Tibial artery (tissue), 4 donors: ENCODE data around the gene C2orf42.
"Not testable (repeated sequence)": the region's sequence is repeated elsewhere in the genome, so short reads cannot be mapped to it uniquely, and the experiment has no call there.

Experiments
- DNase-seq, 2 donors: peaks; one replicate each; pipeline ENCODE4 v3.0.0-alpha.2; 2019
- H3K27ac ChIP-seq, 2 donors: fragments of 200-600 bp; sonication (generic) in 1 of 2; 1 replicate in 1 of 2; 2 replicates in 1 of 2; pipeline ENCODE4 v1.5.1; 2018 to 2019; ENCODE audit warnings: mild to moderate bottlenecking in 1 of 2
- H3K27me3 ChIP-seq, 2 donors: fragments of 200-600 bp; sonication (generic) in 1 of 2; one replicate each; pipeline versions ENCODE4 v1.5.1 to v1.6.0; 2016 to 2019
- H3K36me3 ChIP-seq, 3 donors: fragments of 200-600 bp; sonication (generic) in 2 of 3; one replicate each; pipeline ENCODE4 v1.5.1; 2016 to 2019; ENCODE audit warnings: mild to moderate bottlenecking in 2 of 3
- H3K4me1 ChIP-seq, 4 donors: fragments of 200-600 bp; sonication (generic) in 2 of 4; 1 replicate in 3 of 4; 2 replicates in 1 of 4; pipeline ENCODE4 v1.5.1; 2016 to 2019
- H3K4me3 ChIP-seq, 2 donors: fragments of 200-600 bp; sonication (generic) in 1 of 2; 1 replicate in 1 of 2; 2 replicates in 1 of 2; pipeline ENCODE4 v1.5.1; 2018 to 2019; ENCODE audit warnings: mild to moderate bottlenecking in 2 of 2
- H3K9me3 ChIP-seq, 3 donors: fragments of 200-600 bp; sonication (generic) in 1 of 3; one replicate each; pipeline ENCODE4 v1.5.1; 2016 to 2019
- CTCF ChIP-seq, 2 experiments: fragments of 200-600 bp in 1 of 2; fragments of 450-650 bp in 1 of 2; IDR thresholded peaks; one replicate each; pipeline ENCODE4 v1.5.1; 2017 to 2019; ENCODE audit warnings: antibody characterized with exemption in 2 of 2, mild to moderate bottlenecking in 1 of 2, moderate library complexity in 1 of 2
- intact Hi-C: fragments of 100-400 bp; cut with DNase I; formaldehyde crosslinking; loops from one replicate; pipeline ENCODE4 v1.15.0; 2023; ENCODE audit warnings: low total_unique reads

Gene C2orf42

GRCh38 chr2:70161069-70161534, 29.7 kb downstream of the C2orf42 start:
- intact Hi-C loops, result no loop called here
- no peak for TF ChIP-seq CTCF (IDR thresholded peaks at IDR 0.05)
- no peak for DNase-seq
- H3K27me3 ChIP-seq, result no peaks in the 10 kb centered on the region
- H3K9me3 ChIP-seq, result no peaks in the 10 kb centered on the region
- peaks cover 23 to 90% (median 52%) of the 10 kb centered on the region in 3 donors for H3K36me3 ChIP-seq
- no peak overlapping the region for H3K4me3 ChIP-seq
- H3K4me1 ChIP-seq, result no peaks in the 10 kb centered on the region
- no peak overlapping the region for H3K27ac ChIP-seq

- intact Hi-C loops, result no loop called here
- Histone ChIP-seq H3K27ac (no peak overlapping the region), H3K36me3 (peaks cover 18 to 89% (median 47%) of the 10 kb centered on the region in 3 donors), H3K27me3 (no peaks in the 10 kb centered on the region), H3K4me1 (no peaks in the 10 kb centered on the region), H3K9me3 (no peaks in the 10 kb centered on the region), H3K4me3 (no peak overlapping the region)
- TF ChIP-seq CTCF (IDR thresholded peaks at IDR 0.05), result no peak
- DNase-seq, result no peak
Measured at GRCh38 chr2:70160545-70160944, 30.3 kb downstream of the C2orf42 start.

GRCh38 chr2:70149130-70149686, 41.6 kb downstream of the C2orf42 start:
- intact Hi-C loops, DNase-seq, H3K27me3 ChIP-seq, H3K9me3 ChIP-seq, H3K4me1 ChIP-seq, H3K27ac ChIP-seq, H3K4me3 ChIP-seq: not testable (repeated sequence)
- peaks cover 10 to 39% (median 17%) of the 10 kb centered on the region in 3 donors for H3K36me3 ChIP-seq

- H3K27ac ChIP-seq, H3K9me3 ChIP-seq, DNase-seq, intact Hi-C loops, H3K4me3 ChIP-seq, H3K27me3 ChIP-seq, H3K4me1 ChIP-seq: not testable (repeated sequence)
- H3K36me3 ChIP-seq, result peaks cover 10 to 39% (median 17%) of the 10 kb centered on the region in 3 donors
Measured at GRCh38 chr2:70148211-70148760, 42.5 kb downstream of the C2orf42 start.

GRCh38 chr2:70145851-70146739, 44.7 kb downstream of the C2orf42 start:
- Histone ChIP-seq H3K27ac (no peak overlapping the region), H3K4me1 (peaks cover 0 to 15% (median 10%) of the 10 kb centered on the region in 4 donors), H3K36me3 (peaks cover 4 to 21% (median 10%) of the 10 kb centered on the region in 3 donors), H3K9me3 (no peaks in the 10 kb centered on the region), H3K27me3 (no peaks in the 10 kb centered on the region), H3K4me3 (no peak overlapping the region)
- intact Hi-C loops, result no loop called here
- no peak for TF ChIP-seq CTCF (IDR thresholded peaks at IDR 0.05)
- DNase-seq, result no peak

- intact Hi-C loops, result no loop called here
- no peak overlapping the region for H3K4me3 ChIP-seq
- no peaks in the 10 kb centered on the region for H3K9me3 ChIP-seq
- DNase-seq, result no peak
- peaks cover 4 to 13% (median 5%) of the 10 kb centered on the region in 3 donors for H3K36me3 ChIP-seq
- H3K4me1 ChIP-seq, result peaks cover 0 to 22% (median 14%) of the 10 kb centered on the region in 4 donors
- H3K27me3 ChIP-seq, result no peaks in the 10 kb centered on the region
- TF ChIP-seq CTCF (IDR thresholded peaks at IDR 0.05), result no peak
- no peak overlapping the region for H3K27ac ChIP-seq
Measured at GRCh38 chr2:70145144-70145490, 45.7 kb downstream of the C2orf42 start.
